ENCODE results near the gene ZNF579.

Gene ZNF579

GRCh38 chr19:55567708-55568328, 12.8 kb downstream of the ZNF579 start:
- no peak for DNase-seq (ENCODE audit: low read depth)

GRCh38 chr19:55566823-55567222, 13.8 kb downstream of the ZNF579 start:
- no peak for DNase-seq (ENCODE audit: low read depth)

- no peak for DNase-seq (ENCODE audit: low read depth)
Measured at GRCh38 chr19:55563261-55563690, 17.4 kb downstream of the ZNF579 start.

DNA sequence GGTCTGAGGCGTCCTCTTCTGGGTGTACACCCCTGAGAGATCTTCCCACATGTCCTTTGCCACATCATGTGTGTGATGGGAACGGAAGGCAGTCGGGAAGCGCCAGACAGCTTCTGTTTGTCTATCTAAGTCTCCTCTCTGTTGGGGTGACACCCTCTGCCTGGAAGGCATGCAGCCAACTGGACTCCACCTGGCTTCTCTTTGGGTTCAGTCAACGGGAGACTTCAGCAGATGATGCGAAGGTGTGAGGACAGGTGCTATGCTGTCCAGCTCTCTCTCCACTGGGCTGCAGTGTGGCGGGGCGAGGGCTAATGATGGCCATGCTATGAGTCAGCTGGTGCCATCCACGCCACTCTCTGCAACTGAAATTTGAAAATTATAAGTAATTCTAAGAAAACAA, 21.0 kb downstream of the ZNF579 start:
- DNase-seq (ENCODE audit: low read depth), result no peak

DNA sequence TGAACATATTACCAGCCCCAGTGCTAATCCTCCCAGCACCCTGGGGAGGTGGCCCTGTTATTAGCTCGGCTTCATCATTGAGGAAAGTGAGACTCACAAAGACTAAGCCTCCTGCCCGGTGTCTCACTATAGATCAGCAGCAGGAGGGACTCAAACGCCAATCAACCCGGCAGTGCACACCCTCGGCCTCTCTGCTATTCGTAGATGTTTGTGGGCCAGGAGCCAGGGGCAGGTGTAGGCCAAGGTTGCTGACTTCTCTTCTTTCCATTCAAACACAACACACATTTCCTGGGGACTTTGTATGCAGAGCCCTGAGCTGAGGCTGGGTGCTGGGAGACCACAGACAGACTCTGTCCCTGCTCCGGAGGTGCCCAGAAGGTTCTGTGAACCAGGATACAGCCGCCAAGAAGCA, 25.9 kb downstream of the ZNF579 start:
- no peak for DNase-seq (ENCODE audit: low read depth)

DNA sequence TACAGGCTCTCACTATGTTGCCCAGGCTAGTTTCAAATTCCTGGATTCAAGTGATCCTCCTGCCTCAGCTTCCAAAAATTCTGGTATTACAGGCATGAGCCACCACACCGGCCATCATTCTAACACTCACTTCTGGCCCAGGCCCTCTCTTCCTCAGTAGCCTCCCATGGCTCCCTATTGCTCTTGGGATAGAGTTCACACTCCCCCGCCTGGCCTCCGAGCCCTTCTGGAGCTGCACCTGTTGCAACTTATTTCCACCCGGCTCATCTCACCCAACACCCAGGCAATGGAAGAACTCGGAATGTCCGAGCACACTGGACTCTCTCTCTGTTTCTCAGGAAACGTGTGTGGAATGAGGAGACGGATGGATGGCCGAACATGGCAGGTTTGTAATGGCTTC, 26.3 kb downstream of the ZNF579 start:
- DNase-seq (ENCODE audit: low read depth), result no peak

- DNase-seq (ENCODE audit: low read depth), result no peak
Measured at GRCh38 chr19:55553217-55554182, 27.1 kb downstream of the ZNF579 start.

DNA sequence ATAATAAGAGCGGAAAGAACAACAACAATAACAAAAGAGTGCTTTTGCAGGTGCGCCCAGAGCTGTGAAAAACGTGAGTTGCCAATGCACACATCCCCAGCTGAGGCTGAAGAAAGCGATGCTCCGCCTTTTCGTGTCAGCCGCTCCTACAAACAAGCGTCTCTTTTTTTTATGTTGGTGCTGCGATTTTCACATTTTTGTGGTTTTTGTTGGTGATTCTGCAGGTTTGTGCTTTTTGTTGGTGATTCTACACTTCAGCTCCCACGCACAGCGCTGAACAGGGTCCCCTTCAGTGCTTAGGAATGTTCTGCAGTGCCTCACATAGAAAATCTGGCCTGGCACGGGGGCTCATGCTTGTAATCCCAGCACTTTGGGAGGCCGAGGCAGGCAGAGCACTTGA, 28.0 kb downstream of the ZNF579 start:
- DNase-seq (ENCODE audit: low read depth), result no peak

- no peak for DNase-seq (ENCODE audit: low read depth)
Measured at GRCh38 chr19:55552206-55552605, 28.4 kb downstream of the ZNF579 start.

DNA sequence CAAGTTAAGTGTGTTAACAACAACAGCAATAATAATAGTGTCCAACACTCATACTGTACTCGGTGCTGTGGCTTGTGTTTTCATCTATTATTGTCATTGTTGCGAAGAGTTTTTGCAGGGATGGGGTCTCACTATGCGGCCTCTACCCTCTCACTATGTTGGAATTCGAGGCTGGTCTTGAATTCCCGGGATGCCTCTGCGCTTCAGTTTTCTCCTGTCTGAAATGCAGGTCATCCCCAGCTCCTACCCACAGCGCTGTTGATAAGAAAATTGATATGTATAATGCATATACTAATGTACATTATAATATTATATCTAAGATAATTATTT, 30.4 kb downstream of the ZNF579 start:
- no peak for DNase-seq (ENCODE audit: low read depth)

DNA sequence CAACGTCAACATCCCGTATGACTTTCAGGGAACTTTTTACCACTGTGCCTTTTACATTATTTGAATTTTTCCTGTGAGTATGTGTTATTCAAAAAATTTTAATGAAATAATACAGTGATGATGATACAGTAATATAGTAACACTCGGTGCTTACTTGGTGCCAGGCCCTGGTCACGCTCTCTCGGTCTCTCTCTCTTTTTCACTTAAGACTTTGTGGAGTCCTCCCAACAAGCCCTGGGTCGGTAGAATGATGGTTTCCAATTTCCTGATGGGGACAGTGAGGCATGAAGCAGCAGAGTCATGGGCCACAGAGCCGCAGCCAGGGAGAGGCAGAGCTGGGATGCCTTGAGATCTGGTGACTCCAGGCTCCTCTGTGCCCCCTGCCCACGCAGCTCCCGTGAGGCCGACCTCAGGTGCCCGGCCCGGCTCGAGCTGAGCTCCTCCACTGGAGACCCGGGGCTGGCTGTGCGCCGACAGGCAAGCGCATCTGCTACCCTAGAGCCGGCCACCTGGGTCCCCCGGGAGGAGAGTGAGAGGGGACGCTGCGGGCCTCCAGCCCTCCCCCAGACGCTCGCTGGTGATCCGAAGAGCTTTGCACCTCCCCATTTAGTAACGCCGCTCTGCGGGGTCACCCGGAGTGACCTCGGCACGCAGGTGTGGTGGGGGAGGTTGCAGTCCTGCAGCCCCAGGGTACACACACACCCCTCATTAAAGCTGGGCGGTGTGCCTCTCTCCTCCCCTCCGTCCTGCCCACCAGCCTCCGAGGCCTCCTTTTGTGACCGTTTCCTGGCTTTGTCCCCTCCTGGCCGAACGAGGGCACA, 30.9 kb downstream of the ZNF579 start:
- peak; percentile 80 for DNase-seq (ENCODE audit: low read depth)

DNA sequence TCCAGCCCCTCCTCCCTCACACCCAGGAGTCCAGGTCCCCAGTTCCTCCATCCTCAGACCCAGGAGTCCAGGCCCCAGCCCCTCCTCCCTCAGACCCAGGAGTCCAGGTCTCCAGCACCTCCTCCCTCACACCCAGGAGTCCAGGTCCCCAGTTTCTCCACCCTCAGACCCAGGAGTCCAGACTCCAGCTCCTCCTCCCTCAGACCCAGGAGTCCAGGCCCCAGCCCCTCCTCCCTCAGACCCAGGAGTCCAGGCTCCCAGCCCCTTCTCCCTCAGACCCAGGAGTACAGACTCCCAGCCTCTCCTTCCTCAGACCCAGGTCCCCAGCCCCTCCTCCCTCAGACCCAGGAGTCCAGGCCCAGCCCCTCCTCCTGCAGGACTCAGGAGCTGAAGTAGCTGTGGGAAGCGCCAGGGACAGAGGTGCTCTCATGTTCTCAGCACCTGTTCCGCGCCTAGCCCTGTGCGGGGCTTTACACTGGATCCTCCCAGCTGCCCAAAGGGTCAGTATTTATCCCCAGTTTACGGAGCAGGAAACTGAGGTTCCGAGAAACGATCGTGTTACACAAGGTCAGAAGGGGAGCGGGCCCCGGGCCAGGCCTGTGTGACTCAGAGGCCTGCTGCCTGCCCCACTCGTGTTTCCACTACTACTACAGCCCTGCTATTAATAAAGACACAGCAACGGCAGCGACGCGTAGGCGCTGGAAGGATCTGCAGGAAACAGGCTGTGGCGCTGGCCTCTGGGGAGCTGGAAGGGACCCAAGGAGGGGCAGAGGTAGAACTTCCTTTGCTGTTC, 33.6 kb downstream of the ZNF579 start:
- DNase-seq (ENCODE audit: low read depth), result peak; percentile 71

- no peak for DNase-seq (ENCODE audit: low read depth)
Measured at GRCh38 chr19:55546011-55546410, 34.6 kb downstream of the ZNF579 start.

- no peak for DNase-seq (ENCODE audit: low read depth)
Measured at GRCh38 chr19:55545443-55545842, 35.2 kb downstream of the ZNF579 start, which contains the start of gene SBK3. TSS of gene SBK3 (minus strand) at chr19:55545543. CDS start at chr19:55545543, 0 bp downstream.

DNA sequence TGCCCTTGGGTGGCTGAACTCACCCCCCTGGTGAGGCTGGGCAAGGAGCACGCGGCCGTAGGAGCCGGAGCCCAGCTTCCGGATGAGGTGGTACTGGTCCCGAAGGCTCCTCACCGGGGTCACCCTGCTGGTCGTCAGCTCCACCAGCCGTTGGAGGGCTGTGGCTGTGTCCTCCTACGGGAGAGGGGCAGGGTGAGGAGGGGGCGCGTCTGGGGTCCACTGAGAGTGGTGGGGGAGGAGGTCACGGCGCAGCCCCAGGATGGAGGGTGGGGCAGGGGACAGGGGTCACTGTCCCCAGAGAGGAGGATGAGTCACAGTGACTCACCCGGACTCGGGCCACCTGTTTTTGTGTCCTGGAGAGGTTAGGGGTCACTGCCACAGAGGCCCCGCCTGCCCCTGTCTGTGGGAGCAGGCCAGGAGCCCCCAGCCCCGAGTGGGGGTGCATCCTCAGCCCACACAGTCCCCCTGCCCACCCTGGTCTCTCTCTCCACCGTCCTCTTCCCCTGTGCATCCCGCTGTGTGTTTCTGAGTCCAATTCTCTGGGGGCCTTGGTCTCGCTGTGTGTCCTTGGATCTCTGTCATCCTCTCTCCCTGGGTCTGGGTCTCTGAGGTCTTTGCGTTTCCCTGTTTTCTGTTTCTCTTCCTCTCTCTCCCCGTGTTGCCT, 35.7 kb downstream of the ZNF579 start:
- no peak for DNase-seq (ENCODE audit: low read depth)

GRCh38 chr19:55544014-55544413, 36.6 kb downstream of the ZNF579 start:
- DNase-seq (ENCODE audit: low read depth), result no peak

DNA sequence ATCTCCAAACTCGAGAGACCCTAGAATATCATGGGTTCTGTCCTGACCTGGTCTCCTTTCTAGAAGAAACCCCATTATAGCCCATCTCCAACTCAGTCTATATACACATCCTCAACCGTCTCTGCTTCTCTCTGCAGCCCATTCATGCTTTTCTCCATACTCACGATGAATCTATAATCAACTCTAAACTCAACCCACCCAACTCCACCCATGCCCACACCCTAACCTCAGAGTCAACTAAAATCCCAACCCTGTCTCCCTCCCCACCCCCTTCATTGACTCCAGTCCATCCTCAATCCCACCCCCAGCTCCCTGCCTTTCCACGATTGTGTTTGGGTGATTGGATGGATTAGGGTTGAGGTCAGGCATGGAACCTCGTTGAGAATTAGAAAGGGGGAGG, 37.1 kb downstream of the ZNF579 start:
- DNase-seq (ENCODE audit: low read depth), result no peak

DNA sequence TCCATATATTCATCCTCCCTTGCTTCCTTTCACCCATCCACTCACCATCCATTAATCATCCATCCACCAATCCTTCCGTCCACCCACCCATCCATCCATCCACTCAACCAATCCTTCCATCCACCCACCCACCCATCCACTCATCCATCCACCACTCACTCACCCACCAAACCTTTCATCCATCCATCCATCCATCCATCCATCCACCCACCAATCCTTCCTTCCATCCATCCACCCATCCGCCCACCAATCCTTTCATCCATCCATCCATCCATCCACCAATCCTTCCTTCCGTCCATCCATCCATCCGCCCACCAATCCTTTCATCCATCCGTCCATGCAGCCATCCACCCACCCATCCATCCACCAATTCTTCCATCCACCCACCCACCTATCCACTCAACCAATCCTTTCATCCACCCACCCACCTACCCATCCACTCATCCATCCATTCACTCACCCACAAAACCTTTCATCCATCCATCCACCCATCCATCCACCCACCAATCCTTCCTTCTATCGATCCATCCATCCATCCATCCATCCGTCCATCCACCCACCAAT, 38.3 kb downstream of the ZNF579 start:
- no peak for DNase-seq (ENCODE audit: low read depth)

DNA sequence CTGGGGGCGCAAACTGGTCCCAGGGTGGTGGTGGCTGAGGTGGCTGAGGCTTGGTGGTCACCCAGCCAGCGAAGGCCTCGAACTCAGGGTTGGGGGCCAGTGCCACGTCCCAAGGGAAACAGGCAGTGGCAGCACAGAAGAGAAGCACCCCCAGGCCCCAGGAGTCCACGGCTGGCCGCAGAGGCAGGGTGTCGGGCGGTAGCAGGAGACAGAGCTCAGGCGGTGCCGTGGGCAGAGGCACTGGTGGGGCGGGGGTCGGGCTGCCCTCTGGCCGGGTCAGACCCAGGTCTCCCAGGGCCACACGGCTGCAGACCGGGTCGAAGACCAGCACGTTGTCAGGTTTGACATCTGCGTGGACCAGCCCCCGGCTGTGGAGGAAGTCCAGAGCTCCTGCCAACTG, 39.6 kb downstream of the ZNF579 start:
- no peak for DNase-seq (ENCODE audit: low read depth)

DNA sequence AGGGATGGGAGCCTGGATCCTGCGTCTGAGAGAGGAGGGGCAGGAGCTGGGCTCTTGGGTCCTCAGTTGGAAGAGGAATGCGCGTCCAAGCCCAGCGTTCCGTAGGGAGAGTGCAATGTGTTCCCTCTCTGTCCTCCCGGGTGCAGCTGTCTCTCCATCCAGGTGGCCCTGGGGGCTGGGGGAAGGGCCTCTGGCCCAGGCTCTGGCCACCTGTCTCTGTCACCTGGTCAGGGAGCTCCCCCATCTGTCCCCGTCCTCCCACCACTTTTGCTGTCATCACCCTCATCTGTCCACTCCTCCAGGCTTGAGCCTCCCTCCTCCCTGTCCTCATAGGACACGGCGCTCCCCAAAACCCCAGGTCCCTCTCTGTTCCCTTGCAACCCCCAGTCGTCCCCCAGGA, 40.0 kb downstream of the ZNF579 start:
- no peak for DNase-seq (ENCODE audit: low read depth)

Measured in stromal cell of bone marrow (primary cell).